Measurements from ENCODE around the gene EBLN1.
"Not testable (repeated sequence)": the region's sequence is repeated elsewhere in the genome, so short reads cannot be mapped to it uniquely, and the experiment has no call there.

Gene EBLN1

DNA sequence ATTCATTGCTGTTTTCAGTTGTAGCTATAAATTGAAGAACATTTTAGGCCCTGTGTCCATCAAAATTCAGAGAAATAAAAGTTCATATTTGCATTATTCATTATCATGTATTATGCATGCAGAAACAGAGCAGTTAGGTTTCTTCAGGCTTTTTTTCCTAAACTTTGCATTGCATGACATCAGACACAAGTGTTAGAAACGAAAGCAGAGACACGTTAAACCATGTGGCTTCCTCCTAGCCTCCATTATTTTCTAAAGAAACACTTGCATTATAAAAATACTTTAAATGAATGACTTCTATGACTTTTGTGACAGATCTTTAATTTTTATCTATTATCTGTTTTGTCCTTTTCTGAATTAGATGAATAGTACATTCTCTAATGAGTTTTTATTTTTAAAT, 8.8 kb upstream of the EBLN1 start:
- no peak for DNase-seq

DNA sequence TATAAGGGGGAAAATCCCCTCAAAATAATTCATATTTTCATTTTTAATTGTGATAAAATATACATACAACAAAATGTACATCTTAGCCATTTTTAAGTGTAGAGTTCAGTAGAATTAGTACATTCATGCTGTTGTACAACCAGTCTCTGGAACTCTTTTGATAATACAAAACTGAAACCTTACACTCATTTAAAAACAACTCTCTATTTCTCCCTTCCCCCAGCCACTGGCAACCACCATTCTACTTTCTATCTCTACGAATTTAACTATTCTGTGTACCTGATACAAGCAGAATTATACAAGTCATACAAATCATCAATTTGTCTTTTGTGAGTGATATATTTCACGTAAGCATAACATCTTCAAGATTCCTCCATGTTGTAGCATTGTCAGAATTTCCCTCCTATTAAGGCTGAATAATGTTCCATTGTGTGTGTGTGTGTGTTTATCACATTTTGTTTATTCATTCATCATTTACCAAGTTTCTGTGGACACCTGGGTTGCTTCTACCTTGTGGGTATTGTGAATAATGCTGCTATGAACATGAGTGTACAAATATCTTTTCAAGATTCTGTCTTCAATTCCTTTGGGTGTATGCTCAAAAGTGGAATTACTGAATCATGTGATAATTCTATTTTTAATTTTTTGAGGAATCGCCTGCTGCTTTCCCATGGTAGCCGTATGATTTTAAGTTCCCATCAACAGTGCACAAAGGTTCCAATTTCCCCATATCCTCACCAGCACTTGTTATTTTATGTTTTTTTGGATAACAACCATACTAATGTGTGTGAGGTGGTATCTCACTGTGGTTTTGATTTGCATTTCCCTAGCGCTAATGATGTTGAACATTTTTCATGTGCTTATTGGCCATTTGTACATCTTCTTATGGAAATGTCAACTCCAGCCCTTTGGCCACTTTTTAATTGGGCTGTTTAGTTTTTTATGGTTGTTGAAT, 4.7 kb upstream of the EBLN1 start:
- DNase-seq = no peak

DNA sequence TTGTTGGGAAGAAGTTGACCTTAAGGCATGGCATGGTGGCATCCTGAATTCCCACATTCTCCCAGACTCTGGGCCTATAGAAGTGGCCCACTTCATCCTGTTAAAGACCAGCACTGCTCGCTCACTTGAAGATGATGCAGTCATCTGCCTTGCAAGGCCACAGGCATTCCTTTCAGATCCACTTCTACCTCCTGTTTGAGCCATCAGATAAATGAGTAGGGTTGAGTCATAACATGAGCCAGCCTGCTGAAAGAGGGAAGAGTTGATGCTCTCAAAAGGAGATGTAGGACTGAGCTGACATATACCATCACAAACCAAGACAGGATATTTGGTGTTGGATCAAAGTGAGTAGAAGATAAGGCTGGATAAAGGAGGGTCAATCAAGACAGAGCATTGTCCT, 1.5 kb upstream of the EBLN1 start:
- no peak for DNase-seq

DNA sequence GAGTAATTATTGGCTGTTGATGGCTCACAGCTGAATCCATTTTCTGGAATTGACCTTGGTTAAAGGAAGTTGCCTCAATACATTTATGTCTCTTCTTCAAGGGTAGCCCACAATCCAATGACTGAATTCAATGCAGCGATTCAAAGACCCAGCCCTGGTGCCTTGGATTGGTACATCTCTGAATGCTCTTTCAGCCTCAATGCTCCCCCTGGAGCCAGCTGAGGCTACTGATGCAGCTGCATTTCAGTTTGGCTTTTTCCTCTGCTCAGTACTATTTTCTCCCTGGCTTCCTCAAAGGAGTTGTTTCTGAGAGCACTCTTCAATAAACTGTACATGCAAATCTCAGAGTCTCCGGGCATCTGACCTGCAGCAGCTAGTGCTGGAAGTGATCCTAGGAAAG, 633 bp upstream of the EBLN1 start:
- DNase-seq = no peak

DNA sequence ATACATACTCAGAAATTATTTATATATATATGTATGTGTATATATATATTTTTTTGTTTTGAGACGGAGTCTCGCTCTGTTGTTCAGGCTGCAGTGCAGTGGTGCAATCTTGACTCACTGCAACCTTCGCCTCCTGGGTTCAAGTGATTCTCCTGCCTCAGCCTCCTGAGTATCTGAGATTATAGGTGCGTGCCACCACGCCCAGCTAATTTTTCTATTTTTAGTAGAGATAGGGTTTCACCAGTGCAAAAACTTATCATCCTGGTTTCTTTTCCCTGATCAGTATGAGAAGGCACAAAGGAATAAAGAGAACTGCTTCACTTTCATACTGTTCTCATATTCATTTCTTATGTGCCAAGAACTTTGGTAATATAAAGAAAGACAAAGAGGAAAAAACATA, 731 bp downstream of the EBLN1 start:
- not testable (repeated sequence) for DNase-seq

DNA sequence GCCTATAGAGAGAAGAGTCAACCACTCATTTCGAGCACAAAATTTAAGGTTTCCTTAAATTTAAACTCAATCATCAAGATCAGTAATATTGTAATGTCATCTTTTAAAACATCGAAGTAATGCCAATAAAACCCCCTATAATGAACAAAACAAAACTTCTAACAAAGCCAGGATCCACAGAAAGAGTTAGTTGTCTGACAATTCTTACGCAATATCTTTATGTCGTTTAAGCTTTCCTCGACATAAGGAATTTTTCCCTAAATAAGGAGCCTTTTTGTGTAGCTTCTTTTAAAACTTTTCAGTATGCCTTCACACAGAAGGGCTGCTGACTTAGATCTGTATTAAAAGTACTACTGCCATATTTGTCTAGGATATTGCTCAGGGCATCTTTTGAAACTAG, 7.5 kb downstream of the EBLN1 start:
- DNase-seq = no peak

DNA sequence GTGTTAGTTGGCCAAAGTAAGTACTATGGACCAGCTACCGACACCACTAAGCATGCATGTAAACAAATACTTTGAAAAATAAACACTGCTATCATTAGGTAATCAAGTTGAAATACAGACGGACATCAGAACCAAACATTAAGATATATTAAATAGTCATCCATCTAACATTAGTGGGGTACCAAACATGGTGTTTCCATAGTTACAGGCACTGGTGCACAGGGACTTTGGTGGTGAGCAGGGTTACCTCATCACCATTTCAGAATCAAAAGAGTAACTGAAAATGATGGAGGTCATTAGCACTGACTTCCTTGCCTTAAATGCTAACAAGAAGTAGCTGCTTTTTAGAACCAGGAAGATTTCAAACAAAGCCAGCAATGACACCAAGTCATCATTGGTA, 23.9 kb downstream of the EBLN1 start:
- no peak for DNase-seq

DNA sequence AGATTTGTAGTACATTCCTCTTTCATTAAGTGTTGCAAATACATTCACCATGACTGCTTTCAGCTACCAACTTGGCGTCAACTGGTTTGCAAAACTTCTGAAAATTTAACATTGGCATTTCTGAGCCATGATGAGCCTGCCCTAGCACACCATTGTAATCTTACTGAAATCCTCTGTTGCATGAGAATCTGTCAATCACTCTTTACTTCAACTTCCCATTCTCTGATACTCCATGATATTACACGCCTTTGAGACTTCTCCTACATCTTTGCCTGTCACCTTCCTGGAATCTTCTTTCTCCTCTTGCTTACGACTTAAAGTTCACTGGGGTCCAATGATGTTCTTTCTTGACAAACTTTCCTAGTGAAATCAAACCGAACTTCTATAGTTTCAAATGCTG, 32.2 kb downstream of the EBLN1 start:
- DNase-seq = no peak

DNA sequence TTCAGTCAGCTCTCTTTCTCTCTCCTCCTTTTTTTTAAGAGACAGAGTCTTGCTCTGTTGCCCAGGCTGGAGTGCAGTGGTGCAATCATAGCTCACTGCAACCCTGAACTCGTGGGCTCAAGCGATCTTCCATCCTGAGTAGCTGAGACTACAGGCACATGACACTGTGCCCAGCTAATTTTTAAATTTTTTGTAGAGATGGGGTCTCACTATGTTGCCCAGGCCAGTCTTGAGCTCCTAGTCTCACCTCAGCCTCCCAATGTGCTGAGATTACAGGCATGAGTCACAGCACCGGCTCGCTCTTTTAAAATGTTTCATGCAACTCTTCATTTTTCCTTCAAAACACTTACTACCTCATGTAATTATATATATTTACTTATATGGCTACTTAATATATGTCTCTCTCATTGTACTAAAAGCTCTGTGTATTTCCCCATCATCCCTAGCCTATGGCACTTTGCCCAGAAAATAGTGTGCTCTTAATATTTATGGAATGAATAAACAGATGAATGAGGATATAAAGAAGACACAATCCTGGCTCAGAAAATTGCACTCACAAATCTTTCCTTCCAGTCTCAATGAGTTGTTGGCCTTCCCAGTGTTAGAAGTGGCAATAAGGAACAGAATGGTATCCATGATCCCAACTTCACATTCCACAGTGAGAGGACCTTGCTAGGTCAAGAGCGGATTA, 33.9 kb downstream of the EBLN1 start:
- no peak for DNase-seq

DNA sequence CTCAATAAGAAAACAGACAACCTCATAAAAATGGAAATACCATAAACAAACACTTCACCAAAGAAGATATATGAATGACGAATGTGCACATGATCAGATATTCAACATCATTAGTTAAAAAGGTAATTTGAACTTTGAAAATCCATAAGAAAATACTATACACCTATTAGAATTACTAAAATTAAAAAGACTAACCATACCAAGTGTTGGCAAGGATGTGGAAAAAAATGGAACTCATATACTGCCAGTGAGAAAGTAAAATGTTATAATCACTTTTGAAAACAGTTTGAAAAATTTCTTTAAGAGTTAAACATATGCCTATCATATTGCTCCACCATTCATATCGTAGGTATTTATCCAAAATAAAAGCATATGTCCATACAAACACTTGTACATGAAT, 37.1 kb downstream of the EBLN1 start:
- DNase-seq = no peak

DNA sequence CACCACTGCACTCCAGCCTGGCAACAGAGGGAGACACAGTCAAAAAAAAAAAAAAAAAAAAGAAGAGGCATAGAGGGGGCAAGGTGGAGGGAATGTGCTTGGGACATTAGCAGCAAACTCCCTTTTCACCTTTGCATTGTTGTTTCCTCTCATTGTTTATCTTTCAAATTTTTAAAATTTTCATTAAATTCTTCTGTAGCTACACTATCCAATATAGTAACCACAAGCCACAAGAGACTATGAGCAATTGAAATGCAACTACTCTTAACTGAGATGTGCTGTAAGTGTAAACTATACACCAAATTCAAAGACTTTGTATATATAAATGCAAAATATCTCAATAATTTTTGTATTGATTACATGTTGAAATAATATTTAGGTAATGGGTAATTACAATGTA, 43.4 kb downstream of the EBLN1 start:
- DNase-seq = no peak

DNA sequence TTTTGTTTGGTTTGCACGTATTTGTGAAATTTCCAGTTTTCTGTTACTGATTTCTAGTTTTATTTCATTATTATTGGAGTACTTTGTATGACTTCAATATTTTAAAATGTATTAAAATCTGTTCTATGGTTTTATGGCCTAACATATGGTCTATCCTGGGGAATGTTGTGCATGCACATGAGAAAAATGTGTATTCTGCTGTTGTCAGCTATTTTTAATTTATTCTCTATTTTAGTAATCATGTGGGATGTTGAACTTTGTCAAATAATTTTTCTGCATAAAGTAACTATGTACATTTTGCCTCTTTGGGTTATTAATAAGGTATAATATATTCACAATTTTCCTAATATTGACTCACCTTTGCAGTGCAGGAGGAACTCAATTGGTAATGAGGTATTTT, 46.7 kb downstream of the EBLN1 start:
- no peak for DNase-seq

DNA sequence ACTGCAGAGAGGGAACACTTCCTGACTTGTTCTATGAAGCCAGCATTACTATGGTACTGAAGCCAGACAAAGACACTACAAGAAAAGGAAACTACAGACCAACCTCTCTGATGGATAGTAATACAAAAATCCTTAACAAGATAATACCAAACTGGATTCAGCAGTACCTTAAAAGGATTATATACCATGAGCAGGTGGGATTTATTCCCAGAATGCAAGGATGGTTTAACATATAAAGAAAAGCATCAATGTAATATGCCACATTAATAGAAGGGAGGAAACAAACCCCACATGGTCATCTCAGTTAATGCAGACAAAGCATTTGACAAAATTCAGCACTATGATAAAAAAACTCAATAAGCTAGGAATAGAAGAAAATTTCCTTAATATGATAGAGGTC, 47.2 kb downstream of the EBLN1 start:
- DNase-seq = no peak

DNA sequence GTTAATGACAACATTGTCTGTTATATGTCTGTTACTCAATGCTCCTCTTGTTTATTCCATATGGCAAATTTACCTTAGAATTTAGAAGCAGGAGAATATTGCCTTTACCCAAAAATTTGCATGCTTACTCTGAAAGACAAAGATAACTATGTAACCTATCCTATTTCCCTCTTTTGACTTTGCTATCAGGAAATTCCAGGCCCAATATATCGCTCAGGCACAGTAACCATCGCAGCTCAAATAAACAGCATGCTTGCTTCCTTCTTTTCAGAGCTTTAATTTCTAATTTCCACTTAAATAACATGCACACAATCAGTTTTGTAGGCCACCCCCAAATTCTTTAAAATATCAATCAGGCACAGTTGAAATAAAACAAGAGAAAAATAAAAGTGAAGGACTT, 57.8 kb downstream of the EBLN1 start:
- DNase-seq = no peak

DNA sequence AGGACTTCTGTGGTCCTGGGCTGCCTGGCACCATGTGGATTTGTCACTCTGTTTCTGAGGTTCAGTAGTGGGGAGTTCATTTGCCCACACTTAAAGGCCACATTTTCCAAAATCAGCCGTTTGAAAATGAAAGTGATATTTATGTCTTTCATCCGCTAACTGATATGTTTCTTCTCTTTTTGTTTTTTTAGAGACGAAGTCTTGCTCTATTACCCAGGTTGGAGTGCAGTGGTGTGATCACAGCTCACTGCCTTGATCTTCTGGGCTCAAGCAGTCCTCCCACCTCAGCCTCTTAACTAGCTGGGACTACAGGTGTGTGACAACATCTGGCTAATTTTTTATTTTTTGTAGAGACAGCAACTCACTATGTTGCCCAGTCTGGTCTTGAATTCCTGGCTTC, 58.6 kb downstream of the EBLN1 start:
- no peak for DNase-seq

Measured in NCI-H1436 treated with DMSO at 0.1 percent for 48 hours (cell line).